Measurements from ENCODE around the gene HGFAC.

HGFAC gene

DNA sequence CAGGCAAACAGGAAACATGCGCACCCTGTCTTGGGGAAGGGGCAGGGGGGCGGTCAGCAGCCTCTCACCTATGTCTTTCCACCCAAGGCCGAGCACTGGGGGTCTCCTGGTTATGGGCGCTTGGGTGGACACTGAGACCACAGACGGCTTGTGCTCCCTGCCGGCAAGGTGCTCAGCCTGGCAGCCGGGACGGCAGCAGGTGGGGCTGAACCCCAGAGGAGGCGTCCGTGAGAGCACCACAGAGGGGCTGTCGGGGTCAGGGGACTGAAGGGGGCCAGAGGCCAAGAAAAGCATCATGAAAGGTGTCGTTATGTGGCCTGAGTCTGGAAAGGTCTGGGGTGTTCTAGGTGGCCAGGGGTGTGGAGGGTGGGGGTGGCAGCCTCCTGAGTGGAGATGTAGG, 40.9 kb downstream of the HGFAC start:
- H3K36me3 ChIP-seq (ENCODE audit: control insufficient read depth, insufficient read depth, low read length): no peaks in the 10 kb centered on the region; the same call in 1 of the 2 replicates
- no CpG with 5 or more reads among the region's 12 CpGs for WGBS (ENCODE audit: insufficient coverage, insufficient read length)
- peaks cover 15% of the 10 kb centered on the region for H3K4me1 ChIP-seq (ENCODE audit: control insufficient read depth, insufficient read depth, low read length)
- H3K9me3 ChIP-seq (ENCODE audit: control insufficient read depth, insufficient read depth, low read length): no peaks in the 10 kb centered on the region
- no peak for DNase-seq (ENCODE audit: low read depth, low spot score)
- no peak overlapping the region for H3K27ac ChIP-seq (ENCODE audit: low read length)
- peaks cover 2% of the 10 kb centered on the region; the same call in 1 of the 2 replicates for H3K27me3 ChIP-seq (ENCODE audit: control insufficient read depth, insufficient read depth, low read length)
- H3K4me3 ChIP-seq (ENCODE audit: low read length): no peak overlapping the region

DNA sequence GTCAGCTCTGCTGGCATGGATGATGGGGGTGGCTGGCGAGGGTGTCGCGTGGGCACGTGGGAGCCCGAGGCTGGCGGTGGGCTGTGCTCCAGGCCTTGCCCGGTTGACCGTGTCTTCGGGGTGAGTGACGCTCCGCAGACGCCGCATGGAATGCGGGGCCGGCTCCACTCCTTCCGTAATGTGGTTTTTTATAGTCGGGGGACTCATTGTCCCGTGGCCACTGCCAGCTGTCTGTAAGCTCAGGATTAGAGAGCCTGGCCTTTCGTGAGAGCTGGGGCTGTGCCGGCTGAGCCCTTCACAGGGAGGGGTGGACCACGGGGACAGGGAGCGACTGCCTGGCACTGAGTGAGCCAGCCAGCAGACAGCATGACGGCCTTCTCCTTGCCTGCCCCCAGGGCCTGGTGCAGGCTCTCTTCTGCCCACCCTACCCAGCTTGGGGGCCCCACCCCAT, 41.7 kb downstream of the HGFAC start:
- no peaks in the 10 kb centered on the region; the same call in 1 of the 2 replicates for H3K36me3 ChIP-seq (ENCODE audit: control insufficient read depth, insufficient read depth, low read length)
- no peaks in the 10 kb centered on the region for H3K9me3 ChIP-seq (ENCODE audit: control insufficient read depth, insufficient read depth, low read length)
- peaks cover 15% of the 10 kb centered on the region for H3K4me1 ChIP-seq (ENCODE audit: control insufficient read depth, insufficient read depth, low read length)
- H3K27ac ChIP-seq (ENCODE audit: low read length): no peak overlapping the region
- H3K27me3 ChIP-seq (ENCODE audit: control insufficient read depth, insufficient read depth, low read length): peaks cover 4% of the 10 kb centered on the region; the same call in 1 of the 2 replicates
- no peak for DNase-seq (ENCODE audit: low read depth, low spot score)
- no peak overlapping the region for H3K4me3 ChIP-seq (ENCODE audit: low read length)
- no CpG with 5 or more reads among the region's 23 CpGs for WGBS (ENCODE audit: insufficient coverage, insufficient read length)

DNA sequence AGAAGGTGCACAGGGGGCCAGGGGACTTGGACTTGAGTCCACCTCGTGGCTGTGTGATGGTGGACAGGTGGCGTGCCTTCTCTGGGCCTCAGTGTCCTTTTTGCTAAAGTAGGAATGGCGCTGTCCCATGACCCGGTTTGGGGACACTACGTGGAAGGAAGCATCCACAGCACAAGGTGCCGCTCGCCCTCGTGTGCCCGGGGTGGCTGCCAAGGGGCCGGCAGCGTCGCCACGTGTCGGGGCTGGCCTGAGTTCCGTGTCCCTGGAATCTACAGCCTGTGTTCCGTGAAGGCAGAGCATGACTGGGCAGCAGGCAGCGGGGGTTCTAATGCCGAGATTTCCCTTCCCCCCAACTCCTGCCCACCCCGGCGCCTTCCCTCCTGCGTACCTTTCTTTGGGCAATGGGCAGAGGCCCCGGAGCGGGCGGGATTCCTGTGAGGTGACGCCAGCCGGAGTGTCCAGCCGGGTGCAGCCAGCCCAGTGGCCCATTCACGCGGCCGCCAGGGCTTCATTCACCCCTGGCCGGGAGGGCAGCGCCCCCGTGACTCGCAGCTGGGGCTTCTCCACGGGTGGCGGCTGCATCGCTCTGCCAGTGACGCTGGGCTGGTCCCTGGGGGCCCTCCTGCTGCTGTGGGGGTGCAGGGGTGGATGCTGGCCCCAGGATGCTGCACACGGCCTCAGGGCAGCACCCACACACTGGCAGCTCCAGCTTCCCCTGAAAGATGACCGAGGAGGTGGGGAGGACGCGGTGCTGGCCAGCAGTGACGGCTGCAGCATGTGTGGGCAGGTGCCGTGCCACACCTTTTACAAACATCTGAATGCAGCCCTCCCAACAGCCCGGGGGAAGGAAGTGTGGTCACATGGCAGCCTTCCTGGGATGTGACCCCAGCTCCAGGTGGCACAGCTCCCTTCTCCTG, 42.5 kb downstream of the HGFAC start:
- H3K9me3 ChIP-seq (ENCODE audit: control insufficient read depth, insufficient read depth, low read length): no peaks in the 10 kb centered on the region
- H3K4me3 ChIP-seq (ENCODE audit: low read length): no peak overlapping the region
- peaks cover 15% of the 10 kb centered on the region for H3K4me1 ChIP-seq (ENCODE audit: control insufficient read depth, insufficient read depth, low read length)
- H3K27ac ChIP-seq (ENCODE audit: low read length): no peak overlapping the region
- WGBS (ENCODE audit: insufficient coverage, insufficient read length): no CpG with 5 or more reads among the region's 45 CpGs
- peaks cover 4% of the 10 kb centered on the region; the same call in 1 of the 2 replicates for H3K27me3 ChIP-seq (ENCODE audit: control insufficient read depth, insufficient read depth, low read length)
- no peak for DNase-seq (ENCODE audit: low read depth, low spot score)
- no peaks in the 10 kb centered on the region; the same call in 1 of the 2 replicates for H3K36me3 ChIP-seq (ENCODE audit: control insufficient read depth, insufficient read depth, low read length)

DNA sequence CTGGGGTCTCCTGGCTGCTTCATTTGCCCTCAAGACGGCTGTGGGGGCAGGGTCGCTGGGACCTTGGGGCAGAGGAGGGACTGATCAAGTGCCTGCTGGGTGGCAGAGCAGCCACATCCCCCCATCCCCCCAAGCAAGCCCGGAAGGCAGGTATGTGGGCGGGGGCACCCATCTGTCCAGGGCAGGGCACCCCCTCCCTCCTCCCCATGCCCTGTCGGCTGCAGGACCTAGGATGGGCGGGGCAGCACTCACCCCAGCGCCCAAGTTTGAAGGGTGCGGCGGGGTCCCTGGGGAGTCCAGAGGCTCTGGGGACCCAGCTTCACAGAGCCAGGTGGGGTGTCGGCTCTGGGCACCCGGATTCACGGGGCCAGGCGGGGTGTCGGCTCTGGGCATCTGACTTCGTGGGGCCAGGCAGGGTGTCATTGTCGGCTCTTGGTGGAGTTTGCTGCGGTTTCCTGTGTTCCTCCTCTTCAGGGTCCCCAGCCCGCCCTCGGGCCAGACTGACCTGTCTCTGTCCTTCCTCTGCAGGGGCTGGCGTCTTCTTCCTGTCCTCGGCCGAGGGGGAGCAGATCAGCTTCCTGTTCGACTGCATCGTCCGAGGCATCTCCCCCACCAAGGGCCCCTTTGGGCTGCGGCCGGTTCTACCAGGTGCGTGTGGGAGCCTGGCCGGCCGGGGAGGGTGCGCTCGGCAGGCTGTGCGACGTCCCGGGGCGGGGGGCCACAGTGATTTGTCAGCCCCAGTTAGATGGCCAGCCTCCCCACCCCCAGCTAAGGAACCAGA, 43.4 kb downstream of the HGFAC start:
- no peak overlapping the region for H3K4me3 ChIP-seq (ENCODE audit: low read length)
- no peak for DNase-seq (ENCODE audit: low read depth, low spot score)
- no peaks in the 10 kb centered on the region; the same call in 1 of the 2 replicates for H3K36me3 ChIP-seq (ENCODE audit: control insufficient read depth, insufficient read depth, low read length)
- peaks cover 15% of the 10 kb centered on the region for H3K4me1 ChIP-seq (ENCODE audit: control insufficient read depth, insufficient read depth, low read length)
- no peaks in the 10 kb centered on the region for H3K9me3 ChIP-seq (ENCODE audit: control insufficient read depth, insufficient read depth, low read length)
- no peak overlapping the region for H3K27ac ChIP-seq (ENCODE audit: low read length)
- H3K27me3 ChIP-seq (ENCODE audit: control insufficient read depth, insufficient read depth, low read length): peaks cover 4% of the 10 kb centered on the region; the same call in 1 of the 2 replicates
- no CpG with 5 or more reads among the region's 36 CpGs for WGBS (ENCODE audit: insufficient coverage, insufficient read length)

DNA sequence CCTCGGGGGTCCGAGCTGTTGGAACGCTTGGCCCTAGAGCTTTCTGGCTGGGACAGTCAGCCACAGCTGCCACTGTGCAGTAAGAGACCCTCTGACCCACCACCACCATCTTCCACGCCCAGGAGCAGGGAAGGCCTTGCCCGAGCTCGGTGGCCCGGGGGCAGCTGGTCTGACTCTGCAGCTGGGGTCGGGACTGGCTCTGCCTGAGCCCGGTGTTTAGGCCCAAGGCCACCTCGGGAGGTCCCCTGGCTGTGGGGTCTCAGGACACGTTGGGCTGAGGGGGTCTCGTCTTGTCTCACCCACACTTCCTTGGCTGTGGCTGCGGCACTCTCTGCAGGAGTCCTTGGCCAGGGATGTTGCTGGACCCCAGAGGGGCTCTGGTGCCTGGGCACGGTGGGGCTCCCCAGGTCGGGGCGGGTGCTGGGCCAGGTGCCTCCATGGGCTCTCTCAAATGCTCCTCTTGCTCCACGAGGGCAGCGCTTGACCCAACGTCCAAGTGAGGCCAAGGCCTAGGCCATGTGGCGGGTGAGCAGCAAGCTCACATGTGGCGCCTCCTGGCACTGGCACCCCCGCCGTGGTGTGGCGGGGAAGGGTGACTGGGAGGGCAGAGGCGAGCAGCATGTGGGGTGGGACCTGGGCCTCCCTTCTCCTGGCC, 44.2 kb downstream of the HGFAC start:
- H3K4me1 ChIP-seq (ENCODE audit: control insufficient read depth, insufficient read depth, low read length): peaks cover 14% of the 10 kb centered on the region
- H3K36me3 ChIP-seq (ENCODE audit: control insufficient read depth, insufficient read depth, low read length): no peaks in the 10 kb centered on the region; the same call in 1 of the 2 replicates
- no CpG with 5 or more reads among the region's 25 CpGs for WGBS (ENCODE audit: insufficient coverage, insufficient read length)
- no peak overlapping the region for H3K4me3 ChIP-seq (ENCODE audit: low read length)
- DNase-seq (ENCODE audit: low read depth, low spot score): no peak
- H3K27me3 ChIP-seq (ENCODE audit: control insufficient read depth, insufficient read depth, low read length): peaks cover 6% of the 10 kb centered on the region; the same call in 1 of the 2 replicates
- H3K9me3 ChIP-seq (ENCODE audit: control insufficient read depth, insufficient read depth, low read length): no peaks in the 10 kb centered on the region
- no peak overlapping the region for H3K27ac ChIP-seq (ENCODE audit: low read length)

DNA sequence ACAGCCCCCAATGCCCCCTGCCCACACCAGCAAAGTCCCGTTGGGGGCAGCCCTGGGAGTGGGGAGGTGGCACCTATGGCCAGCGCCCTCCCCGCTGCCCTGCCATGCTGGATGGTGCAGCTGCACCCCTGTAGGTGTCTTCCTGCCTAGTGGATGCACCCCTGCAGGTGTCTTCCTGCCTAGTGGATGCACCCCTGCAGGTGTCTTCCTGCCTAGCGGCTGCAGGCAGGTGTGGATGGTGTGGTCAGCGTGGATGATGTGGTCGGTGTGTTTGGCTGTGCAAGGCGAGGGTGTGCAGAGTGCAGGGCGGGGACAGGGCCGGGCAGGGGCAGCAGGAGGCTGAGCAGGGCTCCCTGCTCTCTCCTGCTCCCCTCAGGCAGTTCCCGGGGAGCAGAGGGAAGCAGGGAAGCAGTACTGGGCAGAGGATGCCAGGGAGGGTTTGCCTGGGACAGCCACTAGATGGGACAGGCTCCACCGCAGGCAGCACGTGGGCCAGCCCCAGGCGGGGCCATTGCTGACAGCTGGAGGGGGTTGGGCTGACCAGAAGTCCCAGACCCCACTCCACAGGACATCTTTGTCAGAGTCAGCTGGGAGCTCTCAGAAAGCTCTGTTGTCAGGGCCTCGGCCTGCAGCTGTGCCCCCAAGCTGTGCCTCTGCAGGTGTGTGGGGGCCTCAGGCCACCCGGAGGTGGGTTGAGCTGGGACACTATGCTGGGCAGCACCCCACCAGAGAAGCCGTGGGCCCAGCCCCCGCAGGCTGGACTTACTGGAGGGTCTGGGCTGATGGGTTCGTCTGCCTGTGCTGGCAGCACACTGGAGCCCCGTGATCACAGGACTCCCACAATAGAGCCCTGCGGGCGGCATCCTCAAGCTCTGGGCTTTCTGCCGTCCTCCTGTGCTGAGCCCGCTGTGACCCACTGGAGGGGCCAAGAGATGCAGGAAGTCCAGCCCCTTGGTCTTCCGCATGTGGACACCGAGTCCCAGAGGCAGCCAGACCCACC, 45.1 kb downstream of the HGFAC start:
- Histone ChIP-seq H3K36me3 (ENCODE audit: control insufficient read depth, insufficient read depth, low read length) (no peaks in the 10 kb centered on the region; the same call in 1 of the 2 replicates), H3K27ac (ENCODE audit: low read length) (no peak overlapping the region), H3K27me3 (ENCODE audit: control insufficient read depth, insufficient read depth, low read length) (peaks cover 11% of the 10 kb centered on the region; the same call in 1 of the 2 replicates), H3K4me3 (ENCODE audit: low read length) (no peak overlapping the region), H3K9me3 (ENCODE audit: control insufficient read depth, insufficient read depth, low read length) (no peaks in the 10 kb centered on the region), H3K4me1 (ENCODE audit: control insufficient read depth, insufficient read depth, low read length) (peaks cover 10% of the 10 kb centered on the region)
- WGBS (ENCODE audit: insufficient coverage, insufficient read length): no CpG with 5 or more reads among the region's 25 CpGs
- no peak for DNase-seq (ENCODE audit: low read depth, low spot score)

DNA sequence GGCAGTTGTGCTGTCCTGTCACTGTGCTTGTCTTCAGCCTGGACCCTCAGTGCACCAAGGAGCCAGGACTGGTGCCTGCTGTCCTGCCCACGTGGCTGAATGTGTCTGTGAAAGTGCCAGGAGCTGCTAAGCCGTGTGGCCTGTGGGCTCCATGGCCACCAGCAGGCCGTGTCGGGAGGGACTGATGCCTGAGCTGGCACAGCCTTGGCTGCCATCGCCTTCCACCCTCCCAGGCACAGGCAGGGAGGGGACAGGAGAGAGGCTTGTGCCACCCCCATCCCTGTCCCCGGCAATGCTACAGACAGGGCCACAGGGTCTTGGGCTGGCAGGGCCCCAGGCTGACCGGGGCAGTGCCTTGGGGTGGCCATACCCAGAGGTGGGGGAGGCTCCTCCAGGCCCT, 46.1 kb downstream of the HGFAC start:
- DNase-seq (ENCODE audit: low read depth, low spot score): no peak
- H3K4me3 ChIP-seq (ENCODE audit: low read length): no peak overlapping the region
- no peak overlapping the region for H3K27ac ChIP-seq (ENCODE audit: low read length)
- peaks cover 13% of the 10 kb centered on the region; the same call in 1 of the 2 replicates for H3K27me3 ChIP-seq (ENCODE audit: control insufficient read depth, insufficient read depth, low read length)
- peaks cover 10% of the 10 kb centered on the region for H3K4me1 ChIP-seq (ENCODE audit: control insufficient read depth, insufficient read depth, low read length)
- WGBS (ENCODE audit: insufficient coverage, insufficient read length): no CpG with 5 or more reads among the region's 7 CpGs
- H3K36me3 ChIP-seq (ENCODE audit: control insufficient read depth, insufficient read depth, low read length): no peaks in the 10 kb centered on the region; the same call in 1 of the 2 replicates
- H3K9me3 ChIP-seq (ENCODE audit: control insufficient read depth, insufficient read depth, low read length): no peaks in the 10 kb centered on the region

DNA sequence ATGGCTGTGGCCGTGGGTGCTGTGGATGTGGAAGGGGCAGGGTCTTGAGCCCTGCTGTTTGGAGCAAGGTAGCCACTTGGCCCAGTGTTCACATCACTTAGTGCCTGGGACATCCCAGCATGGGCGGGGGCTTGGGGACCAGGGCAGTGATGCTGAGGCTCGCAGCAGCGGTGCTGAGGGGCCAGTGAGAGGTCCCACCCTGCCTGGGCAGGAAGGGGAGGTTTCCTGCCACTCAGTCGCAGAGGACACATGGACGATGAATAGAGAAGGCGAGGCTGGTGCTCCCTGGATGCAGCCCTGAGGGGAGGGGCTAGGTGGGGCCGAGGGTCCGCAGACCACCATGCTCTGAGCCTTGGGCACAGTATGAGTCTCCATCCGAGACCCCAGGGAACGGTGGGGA, 47.1 kb downstream of the HGFAC start:
- Histone ChIP-seq H3K27me3 (ENCODE audit: control insufficient read depth, insufficient read depth, low read length) (peaks cover 13% of the 10 kb centered on the region; the same call in 1 of the 2 replicates), H3K4me3 (ENCODE audit: low read length) (no peak overlapping the region), H3K36me3 (ENCODE audit: control insufficient read depth, insufficient read depth, low read length) (no peaks in the 10 kb centered on the region; the same call in 1 of the 2 replicates), H3K4me1 (ENCODE audit: control insufficient read depth, insufficient read depth, low read length) (peaks cover 10% of the 10 kb centered on the region), H3K27ac (ENCODE audit: low read length) (no peak overlapping the region), H3K9me3 (ENCODE audit: control insufficient read depth, insufficient read depth, low read length) (no peaks in the 10 kb centered on the region)
- WGBS (ENCODE audit: insufficient coverage, insufficient read length): no CpG with 5 or more reads among the region's 11 CpGs
- DNase-seq (ENCODE audit: low read depth, low spot score): no peak

DNA sequence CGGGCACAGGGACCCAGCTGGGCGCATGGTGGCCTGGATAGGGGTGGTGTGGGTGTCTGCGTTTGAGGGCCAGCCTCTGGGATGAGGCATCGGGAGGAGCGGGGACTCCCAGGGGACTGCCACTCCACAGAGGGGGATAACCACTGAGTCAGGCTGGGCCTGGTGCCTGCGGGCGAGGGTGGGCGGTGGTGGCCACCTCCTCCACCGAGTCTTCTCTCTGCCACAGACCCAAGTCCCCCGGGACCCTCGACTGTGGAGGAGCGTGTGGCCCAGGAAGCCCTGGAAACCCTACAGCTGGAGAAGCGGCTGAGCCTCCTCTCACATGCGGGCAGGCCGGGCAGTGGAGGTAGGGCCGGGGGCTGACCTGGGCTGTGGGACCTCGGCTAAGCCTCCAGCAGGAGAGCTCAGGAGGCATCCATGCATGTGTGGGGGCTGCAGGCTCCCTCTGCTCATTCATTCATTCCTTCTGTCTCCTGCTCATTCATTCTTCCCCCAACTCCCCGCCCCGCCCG, 47.7 kb downstream of the HGFAC start:
- no peaks in the 10 kb centered on the region for H3K9me3 ChIP-seq (ENCODE audit: control insufficient read depth, insufficient read depth, low read length)
- H3K4me3 ChIP-seq (ENCODE audit: low read length): no peak overlapping the region
- H3K27me3 ChIP-seq (ENCODE audit: control insufficient read depth, insufficient read depth, low read length): peaks cover 13% of the 10 kb centered on the region; the same call in 1 of the 2 replicates
- peaks cover 8% of the 10 kb centered on the region for H3K4me1 ChIP-seq (ENCODE audit: control insufficient read depth, insufficient read depth, low read length)
- no peak overlapping the region for H3K27ac ChIP-seq (ENCODE audit: low read length)
- H3K36me3 ChIP-seq (ENCODE audit: control insufficient read depth, insufficient read depth, low read length): no peaks in the 10 kb centered on the region; the same call in 1 of the 2 replicates
- no peak for DNase-seq (ENCODE audit: low read depth, low spot score)
- WGBS (ENCODE audit: insufficient coverage, insufficient read length): 100% methylated on average over 2 of the region's 20 CpGs

All from iPS DF 6.9 (cell line).